GM18870 (cell line): Measurements from ENCODE around the gene DPPA3.
"Not testable (repeated sequence)": the region's sequence is repeated elsewhere in the genome, so short reads cannot be mapped to it uniquely, and the experiment has no call there.

ENCODE experiments used
- ATAC-seq: cut with Tn5 transposase; IDR thresholded peaks from one replicate; pipeline ENCODE4 v1.9.1; 2021; ENCODE audit warnings: moderate library complexity; ENCODE audit not compliant: unreplicated experiment

Gene DPPA3

GRCh38 chr12:7711133-7711532, at the start of gene DPPA3:
Gene DPPA3 (plus strand): TSS chr12:7711433. CDS start chr12:7711571, 138 bp downstream.
- no peak for ATAC-seq

- ATAC-seq: no peak
Observed at GRCh38 chr12:7661741-7662140, 49.5 kb upstream of the DPPA3 start.

GRCh38 chr12:7666595-7666994, 44.6 kb upstream of the DPPA3 start:
- ATAC-seq: no peak

GRCh38 chr12:7667125-7667524, 44.1 kb upstream of the DPPA3 start:
- ATAC-seq: no peak

GRCh38 chr12:7668171-7668570, 43.1 kb upstream of the DPPA3 start:
- ATAC-seq: no peak

- not testable (repeated sequence) for ATAC-seq
Observed at GRCh38 chr12:7675455-7675854, 35.8 kb upstream of the DPPA3 start.

GRCh38 chr12:7677432-7677888, 33.8 kb upstream of the DPPA3 start:
- not testable (repeated sequence) for ATAC-seq

GRCh38 chr12:7678744-7679143, 32.5 kb upstream of the DPPA3 start:
- no peak for ATAC-seq

GRCh38 chr12:7679251-7680045, 31.8 kb upstream of the DPPA3 start:
- ATAC-seq: no peak

- ATAC-seq: no peak
Observed at GRCh38 chr12:7681535-7681934, 29.7 kb upstream of the DPPA3 start.

GRCh38 chr12:7693793-7694192, 17.4 kb upstream of the DPPA3 start:
- ATAC-seq: no peak

- ATAC-seq: no peak
Observed at GRCh38 chr12:7694556-7695236, 16.5 kb upstream of the DPPA3 start.

GRCh38 chr12:7695237-7695560, 16.0 kb upstream of the DPPA3 start:
- no peak for ATAC-seq

GRCh38 chr12:7695566-7696197, 15.6 kb upstream of the DPPA3 start, which contains the start of gene GDF3:
Gene GDF3 (minus strand): TSS chr12:7695775. CDS start chr12:7695728, 47 bp downstream.
- ATAC-seq: no peak

GRCh38 chr12:7705846-7706245, 5.4 kb upstream of the DPPA3 start:
- ATAC-seq: no peak

- no peak for ATAC-seq
Observed at GRCh38 chr12:7709969-7710675, 1.1 kb upstream of the DPPA3 start.

- no peak for ATAC-seq
Observed at GRCh38 chr12:7712841-7713442, 1.7 kb downstream of the DPPA3 start.

GRCh38 chr12:7716381-7716780, 5.1 kb downstream of the DPPA3 start:
- ATAC-seq: no peak

GRCh38 chr12:7719946-7720730, 8.9 kb downstream of the DPPA3 start:
- ATAC-seq: no peak

GRCh38 chr12:7723926-7724325, 12.7 kb downstream of the DPPA3 start:
- no peak for ATAC-seq
